B cell (primary cell): ENCODE results near the gene PFDN5. TPM values are rescaled to one million over a fixed set of nuclear protein-coding genes. Genes with fewer than 3 reads are reported as not detected.

Experiments used
- ATAC-seq: fragments of 200-7000 bp; cut with Tn5 transposase; one replicate; pipeline ENCODE4 v1.10.0; 2021; ENCODE audit warnings: low read depth, mild to moderate bottlenecking, moderate number of reproducible peaks, moderate library complexity
- CTCF ChIA-PET: fragments of 350-600 bp; sonication (Branson Sonifier 250); formaldehyde crosslinking; loops from one replicate; lab custom pipeline; 2021; ENCODE audit warnings: antibody characterized with exemption, inconsistent platforms; lab: Charles Lee
- POLR2A ChIA-PET: fragments of 350-600 bp; sonication (Branson Sonifier 250); formaldehyde crosslinking; loops from one replicate; lab custom pipeline; 2021; ENCODE audit warnings: antibody characterized with exemption; lab: Charles Lee
- DNase-seq: peaks from one replicate; pipeline ENCODE4 v3.0.0; 2013
- H2AFZ ChIP-seq: 2 replicates; pipeline ENCODE4 v1.6.1; 2012; ENCODE audit warnings: mild to moderate bottlenecking, low read depth, low read length; ENCODE audit not compliant: insufficient read depth, poor library complexity, severe bottlenecking
- H3K27ac ChIP-seq, 2 donors: 1 replicate in 1 of 2; 2 replicates in 1 of 2; pipeline ENCODE4 v1.5.1; 2012 to 2013; ENCODE audit warnings: low read length in 2 of 2, mild to moderate bottlenecking in 2 of 2, moderate library complexity in 1 of 2
- H3K27me3 ChIP-seq, 4 experiments: fragments of 200-600 bp in 1 of 4; sonication (generic) in 1 of 4; replicated peaks in 1 of 4; 1 replicate in 2 of 4; 2 replicates in 2 of 4; pipeline versions ENCODE4 v1.6.1 to v1.7.0; 2013 to 2016; ENCODE audit warnings: low read length in 3 of 4, mild to moderate bottlenecking in 2 of 4, mixed read lengths in 1 of 4, moderate library complexity in 1 of 4; ENCODE audit not compliant: insufficient read depth in 4 of 4, control insufficient read depth in 3 of 4; ENCODE audit errors: control extremely low read depth in 1 of 4
- H3K36me3 ChIP-seq, 2 experiments: replicated peaks in 1 of 2; 1 replicate in 1 of 2; 2 replicates in 1 of 2; pipeline versions ENCODE4 v1.6.1 to v1.7.1; 2013; ENCODE audit warnings: low read length in 1 of 2; ENCODE audit not compliant: insufficient read depth in 2 of 2, control insufficient read depth in 1 of 2; ENCODE audit errors: control extremely low read depth in 1 of 2, extremely low read depth in 1 of 2
- H3K4me1 ChIP-seq, 2 donors: fragments of 200-600 bp in 1 of 2; sonication (generic) in 1 of 2; 1 replicate in 1 of 2; 2 replicates in 1 of 2; pipeline versions ENCODE4 v1.5.1 to v1.6.1; 2013 to 2017; ENCODE audit warnings: low read length in 2 of 2; ENCODE audit not compliant: control insufficient read depth in 2 of 2, insufficient read depth in 2 of 2
- H3K4me2 ChIP-seq: replicated peaks from 2 replicates; pipeline ENCODE3; 2012; ENCODE audit warnings: mild to moderate bottlenecking, low read depth, low read length; ENCODE audit not compliant: poor library complexity, severe bottlenecking
- H3K4me3 ChIP-seq, 5 experiments: fragments of 200-600 bp in 1 of 5; sonication (generic) in 1 of 5; 1 replicate in 3 of 5; 2 replicates in 2 of 5; pipeline versions ENCODE4 v1.5.1 to v1.7.0; 2011 to 2016; ENCODE audit warnings: low read length in 4 of 5, mild to moderate bottlenecking in 4 of 5, low read depth in 2 of 5, control low read depth in 1 of 5, moderate library complexity in 1 of 5; ENCODE audit not compliant: insufficient read depth in 1 of 5; ENCODE audit errors: control extremely low read depth in 1 of 5, extremely low read depth in 1 of 5
- H3K79me2 ChIP-seq: fragments of 200-600 bp; sonication (generic); one replicate; pipeline ENCODE4 v1.6.0; 2016; ENCODE audit warnings: low read length; ENCODE audit not compliant: control insufficient read depth, insufficient read depth
- H3K9ac ChIP-seq: fragments of 200-600 bp; sonication (generic); 2 replicates; pipeline ENCODE4 v1.6.1; 2017; ENCODE audit warnings: mild to moderate bottlenecking, low read length, moderate library complexity
- H3K9me3 ChIP-seq, 3 donors: one replicate each; pipeline versions ENCODE4 v1.6.1 to v1.7.1; 2013; ENCODE audit warnings: low read length in 2 of 3; ENCODE audit not compliant: control insufficient read depth in 2 of 3, insufficient read depth in 1 of 3; ENCODE audit errors: control extremely low read depth in 1 of 3
- H4K20me1 ChIP-seq: 2 replicates; pipeline ENCODE4 v1.6.0; 2012; ENCODE audit warnings: mild to moderate bottlenecking, low read length; ENCODE audit not compliant: insufficient read depth, control insufficient read depth, poor library complexity, severe bottlenecking
- H3K27ac Mint-ChIP-seq: one replicate; pipeline ENCODE4 v1.8.0; 2021; ENCODE audit warnings: mixed read lengths
- H3K27me3 Mint-ChIP-seq: one replicate; pipeline ENCODE4 v1.8.0; 2021; ENCODE audit warnings: mixed read lengths
- H3K4me1 Mint-ChIP-seq: one replicate; pipeline ENCODE4 v1.8.0; 2021; ENCODE audit warnings: mixed read lengths
- H3K4me3 Mint-ChIP-seq: one replicate; pipeline ENCODE4 v1.8.0; 2021; ENCODE audit warnings: mixed read lengths
- H3K9me3 Mint-ChIP-seq: one replicate; pipeline ENCODE4 v1.8.0; 2022; ENCODE audit warnings: mixed read lengths; ENCODE audit not compliant: insufficient read depth
- CTCF ChIP-seq: fragments of 200-600 bp; IDR thresholded peaks from one replicate; pipeline ENCODE4 v1.8.0; 2022; ENCODE audit warnings: antibody characterized with exemption, mild to moderate bottlenecking
- EZH2 ChIP-seq: IDR thresholded peaks from 2 replicates; pipeline ENCODE4 v1.6.1; 2012; ENCODE audit warnings: borderline replicate concordance, low read depth, mild to moderate bottlenecking, moderate library complexity, low read length; ENCODE audit not compliant: insufficient read depth, poor library complexity, severe bottlenecking
- whole genome bisulfite sequencing: methylation state at CpG from one replicate; pipeline ENCODE4 v1.1.5; 2013; ENCODE audit warnings: missing lambda C conversion rate; ENCODE audit not compliant: insufficient coverage; 5-methylcytosine and 5-hydroxymethylcytosine counted together
- intact Hi-C: fragments of 100-400 bp; cut with micrococcal nuclease; formaldehyde crosslinking; loops from one replicate; pipeline ENCODE4 v1.10.0; 2022
- polyA plus RNA-seq: library from polyadenylated mRNA; depleted of rRNA; stranded (reverse); fragments of >200 nt; gene quantifications from 2 replicates; pipeline ENCODE4 v1.2.3, GENCODE V29; 2012
- total RNA-seq, 2 donors: library from RNA; stranded (reverse); fragments of 120-200 nt in 1 of 2; gene quantifications; 1 replicate in 1 of 2; 2 replicates in 1 of 2; pipeline versions ENCODE4 v1.2.3 to v1.2.4, GENCODE V29; 2013 to 2022

PFDN5 gene
- total and polyA plus RNA-seq, 2 donors (not counting 1 experiment from before 2014, with no cell fraction given): 654 to 1,584 TPM

GRCh38 chr12:53276511-53276910 is 18.8 kb upstream of the PFDN5 start:
- Histone ChIP-seq H3K4me1 (no peaks in the 10 kb centered on the region), H3K27me3 (no peaks in the 10 kb centered on the region), H3K9me3 (no peaks in the 10 kb centered on the region), H3K79me2 (peaks cover 10% of the 10 kb centered on the region), H2AFZ (no peak overlapping the region), H3K27ac (no peak overlapping the region), H3K4me3 (no peak overlapping the region), H3K36me3 (no peaks in the 10 kb centered on the region), H3K4me2 (no peak overlapping the region), H3K9ac (no peak overlapping the region), H4K20me1 (no peaks in the 10 kb centered on the region)
- no peaks in the 10 kb centered on the region for H3K4me1 Mint-ChIP-seq
- H3K9me3 Mint-ChIP-seq: no peaks in the 10 kb centered on the region
- no peak overlapping the region for H3K27ac Mint-ChIP-seq
- CTCF ChIA-PET: interaction anchor here (0.8 to 24.0 kb wide), 2 partner anchors 63 to 210 kb away, joined by 3 to 721 read pairs; partner anchors contain the start of gene ITGB7
- intact Hi-C loops: no loop called here
- ATAC-seq: no peak
- 99% methylated on average over 11 of the region's 11 CpGs for WGBS
- no peak for DNase-seq
- H3K4me3 Mint-ChIP-seq: no peak overlapping the region
- TF ChIP-seq CTCF (no peak), EZH2 (no peak)
- POLR2A ChIA-PET: no interaction called here
- no peaks in the 10 kb centered on the region for H3K27me3 Mint-ChIP-seq

- no peaks in the 10 kb centered on the region for H3K9me3 Mint-ChIP-seq
- intact Hi-C loops: no loop called here
- Histone ChIP-seq H3K27ac (no peak overlapping the region), H3K36me3 (no peaks in the 10 kb centered on the region), H3K79me2 (no peaks in the 10 kb centered on the region), H3K9ac (no peak overlapping the region), H2AFZ (no peak overlapping the region), H3K4me3 (no peak overlapping the region), H4K20me1 (no peaks in the 10 kb centered on the region), H3K9me3 (no peaks in the 10 kb centered on the region), H3K4me1 (no peaks in the 10 kb centered on the region), H3K27me3 (no peaks in the 10 kb centered on the region), H3K4me2 (no peak overlapping the region)
- TF ChIP-seq EZH2 (no peak), CTCF (no peak)
- H3K27ac Mint-ChIP-seq: no peak overlapping the region
- no peak overlapping the region for H3K4me3 Mint-ChIP-seq
- H3K27me3 Mint-ChIP-seq: no peaks in the 10 kb centered on the region
- no peaks in the 10 kb centered on the region for H3K4me1 Mint-ChIP-seq
- WGBS: 97% methylated on average over 7 of the region's 9 CpGs
- DNase-seq (no peak), ATAC-seq (no peak)
- ChIA-PET CTCF (interaction anchor here (0.6 to 24.0 kb wide), 5 partner anchors 10 to 212 kb away, joined by 3 to 721 read pairs (median 6); partner anchors contain the start of gene ITGB7), POLR2A (interaction anchor here (1.4 kb wide), 1 partner anchor 10 kb away, joined by 4 read pairs; the partner anchor contains the start of gene ESPL1)
Observed at GRCh38 chr12:53277981-53278380, 17.4 kb upstream of the PFDN5 start.
